Stimulated activated CD8-positive, alpha-beta memory T cell treated with anti-CD3 and anti-CD28 coated beads, Interleukin-2, amount 100 ng/mL, for 48 hours (primary cell): ENCODE measurements around the gene ARHGAP1.
"Not testable (repeated sequence)": the region's sequence is repeated elsewhere in the genome, so short reads cannot be mapped to it uniquely, and the experiment has no call there.

Experiments used
- DNase-seq, 2 donors: peaks; one replicate each; pipeline ENCODE4 v3.0.0-alpha.2; 2020; ENCODE audit warnings: low read depth in 2 of 2

Gene ARHGAP1

DNA sequence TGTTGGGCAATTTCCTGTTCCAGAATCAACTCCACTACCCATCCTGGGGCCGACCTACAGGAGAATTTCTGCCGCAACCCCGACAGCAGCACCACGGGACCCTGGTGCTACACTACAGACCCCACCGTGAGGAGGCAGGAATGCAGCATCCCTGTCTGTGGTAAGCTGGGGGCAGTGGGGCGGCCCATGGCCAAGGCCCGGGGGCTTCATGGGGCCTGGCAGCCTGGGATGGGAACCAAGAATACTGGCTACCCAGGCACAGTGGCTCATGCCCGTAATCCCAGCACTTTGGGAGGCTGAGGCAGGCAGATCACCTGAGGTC is 22.9 kb upstream of the ARHGAP1 start:
- DNase-seq: no peak

DNA sequence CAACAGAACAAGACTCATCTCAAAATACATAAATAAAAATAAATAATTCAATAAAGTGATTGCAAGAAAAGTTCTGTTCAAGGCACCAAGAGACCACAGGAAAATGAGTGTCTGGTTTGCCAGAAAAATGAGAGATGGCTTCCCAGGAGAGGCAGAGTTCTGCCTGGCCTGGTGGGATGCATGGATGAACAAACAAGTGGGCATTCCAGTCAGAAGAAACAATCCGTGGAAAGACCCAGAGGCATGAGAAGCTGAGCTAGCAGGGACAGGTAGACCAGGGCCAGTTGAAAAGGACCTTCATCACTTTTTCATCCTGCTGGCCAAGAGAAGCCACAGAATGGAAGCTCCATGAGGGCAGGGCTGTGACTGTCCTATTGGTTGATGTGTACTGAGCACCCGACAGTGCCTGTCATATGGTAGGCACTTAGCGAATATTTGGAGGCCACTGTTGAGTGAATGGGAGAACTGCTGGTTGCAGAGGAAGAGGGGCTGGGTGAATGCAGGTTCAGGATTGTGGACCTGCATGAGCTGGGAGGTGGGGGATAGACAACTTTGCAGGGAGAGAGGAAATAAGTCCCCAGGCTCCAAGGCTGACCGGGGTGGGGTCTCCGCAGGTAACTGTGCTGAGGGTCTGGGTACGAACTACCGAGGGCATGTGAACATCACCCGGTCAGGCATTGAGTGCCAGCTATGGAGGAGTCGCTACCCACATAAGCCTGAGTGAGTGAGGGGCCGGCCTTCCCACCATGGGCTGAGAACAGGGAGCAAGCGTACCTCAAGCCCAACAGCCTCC is 22.3 kb upstream of the ARHGAP1 start:
- no peak for DNase-seq

DNA sequence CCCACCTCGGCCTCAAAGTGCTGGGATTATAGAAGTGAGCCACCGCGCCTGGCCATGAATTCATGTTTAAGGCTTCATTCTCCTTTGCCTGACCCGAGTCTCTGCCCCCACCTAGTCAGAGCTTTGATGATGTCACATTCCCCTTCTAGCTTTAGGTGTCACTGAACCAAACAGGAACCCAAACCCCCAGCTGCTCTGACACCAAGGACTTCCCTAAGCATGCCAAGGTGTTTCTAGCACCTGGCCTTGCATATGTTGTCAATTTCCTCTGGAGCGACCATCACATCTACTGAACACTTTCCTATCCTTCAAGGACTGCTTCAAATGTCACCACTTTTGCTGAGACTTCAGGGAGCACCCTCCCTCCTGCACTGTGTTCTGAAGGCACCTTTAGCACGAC is 20.9 kb upstream of the ARHGAP1 start:
- DNase-seq: no peak

GRCh38 chr11:46719543-46720218 is 19.3 kb upstream of the ARHGAP1 start:
- DNase-seq: no peak

DNA sequence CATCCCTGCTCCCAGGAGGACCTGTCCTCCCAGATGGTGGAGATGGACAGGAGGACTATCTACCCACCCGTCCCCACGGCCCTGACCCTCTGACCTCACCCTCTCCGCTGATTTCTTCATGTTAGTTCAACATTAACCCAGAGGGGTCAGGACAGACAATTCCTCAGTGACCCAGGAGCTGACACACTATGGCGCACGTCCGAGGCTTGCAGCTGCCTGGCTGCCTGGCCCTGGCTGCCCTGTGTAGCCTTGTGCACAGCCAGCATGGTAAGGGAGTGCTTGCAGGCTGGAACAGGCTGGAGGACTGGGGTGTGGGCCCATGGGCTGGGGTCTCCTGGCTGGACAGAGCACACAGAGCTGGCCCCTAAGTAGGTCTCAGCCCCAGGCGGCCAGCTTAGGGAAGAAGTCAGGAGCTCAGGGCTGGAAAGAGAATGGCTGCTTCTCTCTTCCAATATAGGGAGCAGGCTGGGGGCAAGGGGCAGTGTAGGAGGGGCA is 18.7 kb upstream of the ARHGAP1 start, which contains the start of gene F2:
Gene F2 (plus strand): TSS at position 166 of the 495 bp plus-strand sequence. CDS start 23 bp downstream, at position 189.
- no peak for DNase-seq

DNA sequence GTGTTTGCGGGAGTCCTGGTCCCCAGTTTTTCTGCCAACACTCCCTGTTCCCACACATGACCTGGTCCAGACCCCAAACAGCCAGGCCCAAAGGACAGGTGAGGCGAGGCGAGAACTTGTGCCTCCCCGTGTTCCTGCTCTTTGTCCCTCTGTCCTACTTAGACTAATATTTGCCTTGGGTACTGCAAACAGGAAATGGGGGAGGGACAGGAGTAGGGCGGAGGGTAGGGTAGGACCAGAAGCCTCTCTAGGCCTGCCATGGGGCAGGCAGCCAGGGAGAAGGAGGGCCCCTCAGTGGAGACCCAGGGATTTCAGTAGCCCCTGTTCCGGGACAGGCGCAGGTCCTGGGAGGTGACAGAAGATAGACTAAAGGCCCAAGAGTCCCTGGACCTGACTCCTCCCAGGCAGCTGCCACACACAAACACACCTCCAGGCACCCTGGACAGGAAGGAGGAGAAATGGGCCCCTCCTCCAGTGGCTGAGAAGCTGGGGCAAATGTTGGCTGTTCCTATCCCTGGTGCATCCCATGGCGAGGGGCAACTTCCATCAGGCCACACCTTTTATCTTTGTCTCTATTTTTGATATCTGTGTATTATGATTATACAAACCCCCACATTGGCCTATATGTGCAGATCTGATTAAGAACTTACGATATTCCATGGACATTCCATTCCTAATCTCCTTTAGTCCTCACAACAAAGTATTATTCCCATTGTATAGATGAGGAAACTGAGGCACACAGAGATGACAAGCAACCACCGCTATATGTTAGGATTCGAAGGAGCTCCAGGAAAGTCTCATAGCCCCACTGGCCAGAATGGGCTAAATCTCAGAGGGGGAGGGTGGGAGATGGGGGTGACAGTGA is 18.0 kb upstream of the ARHGAP1 start:
- DNase-seq: no peak

- DNase-seq: not testable (repeated sequence)
These were observed 17.4 kb upstream of the ARHGAP1 start for GRCh38 chr11:46717825-46718154.

GRCh38 chr11:46712874-46713576 is 12.6 kb upstream of the ARHGAP1 start:
- DNase-seq: no peak

- no peak for DNase-seq
These were observed 10.9 kb upstream of the ARHGAP1 start for GRCh38 chr11:46711303-46711702.

GRCh38 chr11:46710821-46711269 is 10.4 kb upstream of the ARHGAP1 start:
- no peak for DNase-seq

- DNase-seq: not testable (repeated sequence)
These were observed 8.9 kb upstream of the ARHGAP1 start for GRCh38 chr11:46709351-46709750.

- DNase-seq: no peak
These were observed 6.5 kb upstream of the ARHGAP1 start for GRCh38 chr11:46706886-46707285.

DNA sequence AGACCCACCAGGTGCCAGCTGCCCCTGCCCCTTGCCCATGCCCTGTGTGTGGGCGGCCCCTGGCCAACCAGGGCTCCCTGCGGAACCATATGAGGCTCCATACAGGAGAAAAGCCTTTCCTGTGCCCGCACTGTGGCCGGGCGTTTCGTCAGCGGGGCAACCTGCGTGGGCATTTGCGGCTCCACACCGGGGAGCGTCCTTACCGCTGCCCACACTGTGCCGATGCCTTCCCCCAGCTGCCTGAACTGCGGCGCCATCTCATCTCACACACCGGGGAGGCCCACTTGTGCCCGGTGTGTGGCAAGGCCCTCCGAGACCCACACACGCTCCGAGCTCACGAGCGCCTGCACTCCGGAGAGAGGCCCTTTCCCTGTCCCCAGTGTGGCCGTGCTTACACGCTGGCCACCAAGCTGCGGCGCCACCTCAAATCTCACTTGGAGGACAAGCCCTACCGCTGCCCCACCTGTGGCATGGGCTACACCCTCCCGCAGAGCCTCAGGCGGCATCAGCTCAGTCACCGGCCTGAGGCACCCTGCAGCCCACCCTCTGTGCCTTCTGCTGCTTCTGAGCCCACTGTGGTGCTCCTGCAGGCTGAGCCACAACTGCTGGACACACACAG is 4.8 kb upstream of the ARHGAP1 start:
- DNase-seq: no peak

DNA sequence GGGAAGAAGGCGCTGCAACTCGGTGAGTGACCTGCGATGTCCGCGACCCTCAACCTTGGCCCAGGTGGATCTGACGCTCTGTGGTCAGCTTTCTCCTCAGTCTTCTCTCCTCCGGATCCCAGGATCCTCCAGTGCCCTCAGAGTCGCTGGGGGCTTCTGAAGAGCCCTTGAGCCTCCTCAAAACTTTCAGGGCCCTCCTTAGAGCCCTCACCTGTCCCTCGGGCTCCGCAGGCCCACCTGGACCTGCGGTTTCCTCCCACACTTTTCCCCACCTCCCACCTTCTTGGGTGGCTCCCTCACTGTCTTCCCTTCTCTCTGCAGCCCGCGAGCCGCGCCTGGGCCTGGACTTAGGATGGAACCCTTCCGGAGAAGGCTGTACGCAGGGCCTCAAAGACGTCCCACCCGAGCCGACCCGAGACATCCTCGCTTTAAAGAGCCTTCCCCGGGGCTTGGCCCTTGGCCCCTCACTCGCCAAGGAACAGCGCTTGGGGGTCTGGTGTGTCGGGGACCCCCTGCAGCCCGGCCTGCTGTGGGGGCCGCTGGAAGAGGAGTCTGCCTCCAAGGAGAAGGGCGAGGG is 747 bp upstream of the ARHGAP1 start:
- DNase-seq: no peak

DNA sequence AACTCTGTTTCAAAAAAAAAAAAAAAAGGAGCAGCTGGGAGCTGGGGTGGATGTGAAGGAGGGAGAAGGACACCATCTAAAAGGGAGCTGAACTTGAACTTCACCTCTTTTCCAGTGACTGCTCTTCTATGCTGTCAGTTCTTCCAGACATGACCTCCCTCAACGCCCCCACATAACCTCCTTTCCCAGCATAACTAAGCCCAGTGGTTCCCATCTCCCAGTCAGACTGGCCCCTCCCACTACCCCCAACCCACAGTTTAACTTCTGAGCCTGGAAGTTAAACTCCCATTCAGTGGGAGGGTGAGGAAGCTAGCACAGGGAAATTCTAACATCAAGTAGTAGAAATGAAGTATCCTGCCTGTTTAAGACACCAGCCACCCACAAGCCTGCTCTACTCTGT is 1.8 kb downstream of the ARHGAP1 start:
- DNase-seq: no peak

DNA sequence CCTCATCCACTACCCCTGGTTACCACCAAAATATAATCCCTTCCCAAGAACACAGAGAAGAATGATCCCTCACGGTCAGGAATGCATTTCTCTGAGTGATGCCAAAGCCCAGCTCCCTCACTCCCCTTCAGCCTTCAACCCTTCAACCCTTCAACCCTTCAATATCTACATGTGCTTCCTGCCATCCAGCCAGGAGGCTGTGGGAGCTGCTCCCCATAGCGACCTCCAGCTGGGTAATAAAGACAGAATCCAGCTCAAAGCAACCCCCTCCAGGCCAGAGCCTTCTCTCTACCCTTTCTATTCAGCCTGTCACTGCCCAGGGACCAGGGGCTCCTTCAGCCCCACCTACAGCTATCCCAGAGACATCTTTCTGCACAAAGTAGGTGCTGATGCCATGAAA is 2.7 kb downstream of the ARHGAP1 start:
- DNase-seq: no peak

DNA sequence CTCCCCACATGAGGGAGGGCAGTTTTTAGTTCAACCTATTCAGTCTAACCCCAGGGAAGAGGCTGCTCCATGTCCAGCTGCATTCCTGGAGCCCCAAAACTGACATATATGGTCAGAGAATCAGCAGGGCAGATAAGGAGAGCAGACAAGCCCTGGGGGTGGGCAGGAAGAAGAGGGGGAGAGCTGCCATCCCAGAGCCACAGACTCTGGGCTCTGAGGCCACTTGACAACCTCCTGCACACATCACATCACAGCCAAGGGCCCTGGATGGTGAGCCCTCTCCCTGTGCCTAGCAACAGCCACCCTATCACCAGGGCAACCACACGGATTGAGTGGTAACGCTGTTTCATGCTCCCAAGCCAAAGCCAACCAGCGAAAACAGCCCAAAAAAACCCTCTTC is 3.1 kb downstream of the ARHGAP1 start:
- DNase-seq: no peak

- DNase-seq: no peak
These were observed 4.2 kb downstream of the ARHGAP1 start for GRCh38 chr11:46696212-46696558.

- no peak for DNase-seq
These were observed 4.8 kb downstream of the ARHGAP1 start for GRCh38 chr11:46695345-46696211.

- no peak for DNase-seq
These were observed 5.8 kb downstream of the ARHGAP1 start for GRCh38 chr11:46694607-46695006.
